ENCODE measurements around the gene NANS.
"Not testable (repeated sequence)": the region's sequence is repeated elsewhere in the genome, so short reads cannot be mapped to it uniquely, and the experiment has no call there.

The NANS gene

DNA sequence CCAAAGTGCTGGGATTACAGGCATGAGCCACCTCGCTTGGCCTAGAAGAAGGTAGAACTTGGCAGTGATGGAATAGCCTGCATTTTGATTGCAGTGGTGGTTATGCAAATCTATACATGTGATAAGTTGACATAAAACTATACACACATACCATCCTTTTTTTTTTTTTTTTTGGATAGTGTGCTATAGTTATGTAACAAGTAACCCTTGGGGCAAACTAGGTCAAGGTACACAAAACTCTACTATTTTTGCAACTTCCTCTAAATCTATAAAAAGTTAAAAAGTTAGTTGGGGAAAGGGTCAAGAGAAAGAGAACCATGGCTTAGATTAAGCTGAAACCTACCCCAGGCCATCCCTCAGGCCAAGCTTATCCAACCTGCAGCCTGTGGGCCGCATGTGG is 51.4 kb downstream of the NANS start:
- no peak for TF ChIP-seq POLR2AphosphoS5 (IDR thresholded peaks at IDR 0.05; ENCODE audit: borderline replicate concordance, low read depth, low read length)
- TF ChIP-seq EZH2 (IDR thresholded peaks at IDR 0.05): no peak
- H3K4me3 ChIP-seq: no peak overlapping the region
- no peak overlapping the region for H3K9ac ChIP-seq (ENCODE audit: insufficient read length)
- no peak overlapping the region for H3K27ac ChIP-seq
- H3K9me3 ChIP-seq (ENCODE audit: low read depth, low read length): no peaks in the 10 kb centered on the region
- DNase-seq (ENCODE audit: low read depth, low spot score): no peak
- no peaks in the 10 kb centered on the region for H3K36me3 ChIP-seq (ENCODE audit: insufficient read depth, low read length)

DNA sequence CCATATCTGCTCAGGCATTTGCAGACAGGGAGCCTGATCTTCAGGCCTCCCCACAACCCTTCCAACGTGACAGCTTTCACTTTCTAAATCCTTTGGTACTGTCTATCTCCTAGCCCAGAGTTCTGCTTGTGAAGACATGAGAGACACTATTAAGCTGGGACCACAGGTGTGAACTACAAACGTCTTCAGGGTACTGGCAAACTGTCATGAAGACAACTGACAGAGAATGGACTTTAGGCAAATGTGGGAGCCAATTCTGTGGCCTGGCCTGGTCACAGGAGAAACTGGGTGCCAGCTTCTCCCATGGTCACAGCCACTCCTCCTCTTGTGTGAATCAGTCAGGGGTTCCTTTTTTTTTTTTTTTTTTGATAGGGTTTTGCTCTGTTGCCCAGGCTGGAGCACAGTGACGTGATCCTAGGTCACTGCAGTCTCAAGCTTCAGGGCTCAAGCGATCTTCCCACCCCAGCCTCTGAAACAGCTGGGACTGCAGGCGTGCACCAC is 52.0 kb downstream of the NANS start:
- Histone ChIP-seq H3K4me3 (no peak overlapping the region), H3K9ac (ENCODE audit: insufficient read length) (no peak overlapping the region), H3K9me3 (ENCODE audit: low read depth, low read length) (no peaks in the 10 kb centered on the region), H3K27ac (no peak overlapping the region), H3K36me3 (ENCODE audit: insufficient read depth, low read length) (no peaks in the 10 kb centered on the region)
- no peak for TF ChIP-seq POLR2AphosphoS5 (IDR thresholded peaks at IDR 0.05; ENCODE audit: borderline replicate concordance, low read depth, low read length)
- no peak for TF ChIP-seq FOXP2 (optimal IDR thresholded peaks at IDR 0.05; ENCODE audit: control extremely low read depth, extremely low read length, insufficient read depth)
- TF ChIP-seq EZH2 (IDR thresholded peaks at IDR 0.05): no peak
- no peak for DNase-seq (ENCODE audit: low read depth, low spot score)

DNA sequence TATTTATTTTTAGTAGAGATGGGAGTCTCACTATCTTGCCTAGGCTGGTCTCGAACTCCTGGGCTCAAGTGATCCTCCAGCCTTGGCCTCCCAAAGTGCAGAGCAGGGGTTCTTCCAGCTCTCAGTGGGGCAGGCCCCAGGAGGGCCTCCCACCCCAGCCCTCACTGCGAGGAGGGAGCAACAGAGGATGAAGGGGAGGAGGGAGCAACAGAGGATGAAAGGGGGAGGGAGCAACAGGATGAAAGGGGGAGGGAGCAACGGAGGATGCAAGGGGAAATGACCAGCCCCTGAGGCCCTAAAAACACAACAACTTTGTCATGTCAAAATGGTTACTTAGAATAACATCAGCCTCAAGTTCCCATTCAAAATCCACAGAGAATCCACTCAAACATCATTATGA is 52.5 kb downstream of the NANS start:
- H3K4me3 ChIP-seq: no peak overlapping the region
- no peak for TF ChIP-seq EZH2 (IDR thresholded peaks at IDR 0.05)
- TF ChIP-seq FOXP2 (optimal IDR thresholded peaks at IDR 0.05; ENCODE audit: control extremely low read depth, extremely low read length, insufficient read depth): no peak
- TF ChIP-seq POLR2AphosphoS5 (IDR thresholded peaks at IDR 0.05; ENCODE audit: borderline replicate concordance, low read depth, low read length): no peak
- H3K9ac ChIP-seq (ENCODE audit: insufficient read length): no peak overlapping the region
- H3K9me3 ChIP-seq (ENCODE audit: low read depth, low read length): no peaks in the 10 kb centered on the region
- DNase-seq (ENCODE audit: low read depth, low spot score): no peak
- H3K27ac ChIP-seq: no peak overlapping the region
- H3K36me3 ChIP-seq (ENCODE audit: insufficient read depth, low read length): no peaks in the 10 kb centered on the region

DNA sequence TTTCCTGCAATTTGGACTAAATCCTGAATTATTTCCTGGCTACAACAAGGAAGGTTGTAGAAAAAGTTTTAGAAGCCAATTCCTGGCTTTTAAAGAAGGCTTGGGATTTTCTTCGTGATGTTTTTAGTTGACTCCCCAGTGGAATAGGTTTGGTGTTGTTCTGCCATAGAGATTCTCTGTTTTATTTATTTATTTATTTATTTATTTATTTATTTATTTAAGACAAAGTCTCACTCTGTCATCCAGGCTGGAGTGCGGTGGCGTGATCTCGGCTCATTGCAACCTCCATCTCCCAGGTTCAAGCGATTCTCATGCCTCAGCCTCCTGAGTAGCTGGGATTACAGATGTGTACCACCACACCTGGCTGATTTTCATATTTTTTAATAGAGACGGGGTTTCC is 60.6 kb downstream of the NANS start:
- H3K4me3 ChIP-seq; H3K9me3 ChIP-seq (ENCODE audit: low read depth, low read length); H3K27ac ChIP-seq; DNase-seq (ENCODE audit: low read depth, low spot score); H3K36me3 ChIP-seq (ENCODE audit: insufficient read depth, low read length); H3K9ac ChIP-seq (ENCODE audit: insufficient read length): not testable (repeated sequence)

DNA sequence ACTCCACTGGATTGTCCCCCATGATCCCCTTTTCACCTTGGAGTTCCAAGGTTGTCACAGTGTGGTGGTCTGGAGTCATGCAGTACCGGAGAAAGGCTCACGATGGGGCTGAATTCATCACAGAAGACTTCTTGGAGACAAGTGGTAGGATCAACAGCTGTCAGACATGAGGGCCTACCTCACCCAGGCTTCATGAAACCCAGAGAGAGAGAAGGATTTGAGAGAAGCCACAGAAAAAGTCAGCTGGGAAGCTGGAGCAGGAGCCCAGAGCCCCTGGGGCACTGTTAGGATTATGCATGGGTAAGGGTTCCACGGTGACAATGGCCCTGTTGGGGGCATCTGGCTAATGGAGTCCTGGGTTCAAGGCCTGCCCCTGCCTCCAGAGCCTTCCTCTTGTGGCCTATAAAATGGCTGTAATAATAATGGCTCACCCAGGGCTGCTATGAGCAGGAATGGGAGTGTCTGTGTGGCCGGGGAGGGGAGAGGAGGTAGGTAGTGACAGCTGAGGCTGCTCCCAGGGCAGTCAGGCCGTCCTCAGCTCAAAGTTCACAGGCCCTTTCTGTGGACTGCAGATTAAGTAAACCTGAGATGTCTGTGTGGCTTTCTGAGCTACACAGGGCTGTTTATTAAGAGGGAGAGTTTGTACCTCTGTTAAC is 61.6 kb downstream of the NANS start:
- H3K27ac ChIP-seq: no peak overlapping the region

DNA sequence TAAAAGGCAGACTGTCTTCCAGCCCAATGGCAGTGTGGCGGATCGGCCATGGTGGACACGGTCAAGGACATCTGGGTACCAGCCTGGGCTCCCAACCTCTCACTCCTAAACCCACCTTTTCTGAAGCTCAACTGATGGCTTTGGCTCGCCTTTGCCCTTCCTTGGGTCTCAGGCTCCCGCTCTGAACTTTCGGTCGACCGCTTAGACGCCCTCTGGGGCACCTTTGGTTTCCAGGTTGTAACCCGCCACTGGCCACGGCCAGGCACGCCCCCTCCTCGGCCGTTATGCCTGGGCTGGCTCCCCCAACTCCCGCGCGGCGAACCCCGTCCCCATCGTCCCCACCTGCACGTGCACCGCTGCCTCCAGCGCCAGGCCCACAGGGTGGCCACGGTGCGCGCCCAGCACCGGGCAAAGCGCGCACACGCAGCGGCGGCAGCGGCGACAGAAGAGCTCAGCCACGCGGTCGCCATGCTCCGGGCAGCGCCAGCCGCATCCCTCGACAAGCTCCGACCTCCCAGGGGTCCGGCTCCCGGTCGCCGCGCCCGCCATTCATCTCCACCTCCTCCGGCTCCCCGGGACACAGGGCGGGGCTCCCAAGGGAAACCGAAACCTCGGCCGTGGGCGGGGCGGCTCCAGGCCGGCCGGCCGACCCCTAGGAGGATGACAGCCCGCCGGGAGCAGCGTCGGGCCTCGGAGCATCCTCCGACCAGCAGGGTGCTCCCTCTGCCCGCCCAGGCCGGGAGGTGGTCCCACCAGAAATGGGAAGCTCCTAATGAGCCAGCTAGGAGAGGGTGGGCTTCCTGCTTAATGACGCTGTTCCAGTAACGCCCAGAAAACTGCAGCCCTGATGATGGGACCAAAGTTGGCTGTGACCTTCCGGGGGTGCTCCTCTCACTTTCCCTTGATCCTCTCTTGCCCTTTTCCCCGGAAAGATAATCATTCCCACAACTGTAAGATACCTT is 62.4 kb downstream of the NANS start, which contains the start of gene TRIM14:
TSS of gene TRIM14 (minus strand) at position 583 of the 962 bp plus-strand sequence. CDS start at position 549, 34 bp downstream.
- H3K27ac ChIP-seq: no peak within 1 kb of the TSS
- H3K9ac ChIP-seq (ENCODE audit: insufficient read length): no peak within 1 kb of the TSS
- no peaks in the 10 kb centered on the region for H3K9me3 ChIP-seq (ENCODE audit: low read depth, low read length)
- no peak for DNase-seq (ENCODE audit: low read depth, low spot score)
- no peak for TF ChIP-seq EZH2 (IDR thresholded peaks at IDR 0.05)
- TF ChIP-seq FOXP2 (optimal IDR thresholded peaks at IDR 0.05; ENCODE audit: control extremely low read depth, extremely low read length, insufficient read depth): no peak
- TF ChIP-seq POLR2AphosphoS5 (IDR thresholded peaks at IDR 0.05; ENCODE audit: borderline replicate concordance, low read depth, low read length): 0 out of 2 replicates have a peak, but pooled peaks have one; percentile 24
- H3K36me3 ChIP-seq (ENCODE audit: insufficient read depth, low read length): no peaks in the 10 kb centered on the region
- no peak within 1 kb of the TSS for H3K4me3 ChIP-seq

More for the DNA sequence above, 61.6 kb downstream of the NANS start:
- TF ChIP-seq FOXP2 (optimal IDR thresholded peaks at IDR 0.05; ENCODE audit: control extremely low read depth, extremely low read length, insufficient read depth) (no peak), POLR2AphosphoS5 (IDR thresholded peaks at IDR 0.05; ENCODE audit: borderline replicate concordance, low read depth, low read length) (no peak), EZH2 (IDR thresholded peaks at IDR 0.05) (no peak)
- Histone ChIP-seq H3K4me3 (no peak overlapping the region), H3K36me3 (ENCODE audit: insufficient read depth, low read length) (no peaks in the 10 kb centered on the region), H3K9me3 (ENCODE audit: low read depth, low read length) (no peaks in the 10 kb centered on the region), H3K9ac (ENCODE audit: insufficient read length) (no peak overlapping the region)
- no peak for DNase-seq (ENCODE audit: low read depth, low spot score)

DNA sequence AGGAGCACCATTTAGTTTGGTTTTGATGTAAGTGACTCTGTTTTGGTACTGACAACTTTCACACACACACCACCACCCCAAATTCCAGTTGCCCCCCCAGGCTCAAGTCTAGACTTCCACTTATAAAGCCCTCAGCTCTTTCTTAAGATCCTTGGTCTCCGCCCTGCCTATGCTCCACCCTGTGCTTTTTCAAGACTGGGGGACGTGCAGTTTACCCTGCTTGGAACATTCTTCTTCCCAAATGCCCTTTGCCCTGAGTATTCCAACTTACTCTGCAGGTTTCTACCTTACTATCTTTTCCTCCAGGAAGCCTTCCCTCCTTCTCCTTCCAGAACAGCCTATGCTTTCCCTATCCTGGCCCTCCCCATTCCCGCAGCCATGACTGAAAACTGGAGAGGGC is 63.9 kb downstream of the NANS start:
- no peak for TF ChIP-seq FOXP2 (optimal IDR thresholded peaks at IDR 0.05; ENCODE audit: control extremely low read depth, extremely low read length, insufficient read depth)
- TF ChIP-seq POLR2AphosphoS5 (IDR thresholded peaks at IDR 0.05; ENCODE audit: borderline replicate concordance, low read depth, low read length): no peak
- no peak for DNase-seq (ENCODE audit: low read depth, low spot score)
- no peak overlapping the region for H3K27ac ChIP-seq

DNA sequence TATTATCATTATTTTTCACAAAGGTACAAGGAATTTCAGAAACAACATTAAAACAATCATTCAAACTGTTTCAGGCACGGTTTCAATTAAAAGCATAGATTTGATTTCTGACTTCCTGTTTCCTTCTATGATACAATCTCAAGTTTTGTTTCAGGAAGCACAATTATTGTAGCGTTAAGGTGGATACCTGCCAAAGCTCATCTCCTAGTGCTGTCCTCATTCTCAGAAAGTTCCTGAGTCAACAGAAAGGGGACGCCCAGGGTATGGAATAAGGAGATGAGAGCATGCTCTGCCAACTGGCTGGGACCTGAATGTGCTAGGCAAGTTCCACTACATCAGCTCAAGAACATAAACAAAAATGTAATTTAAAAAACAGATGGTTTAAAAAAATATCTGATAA is 64.5 kb downstream of the NANS start:
- DNase-seq (ENCODE audit: low read depth, low spot score): no peak
- TF ChIP-seq EZH2 (IDR thresholded peaks at IDR 0.05) (no peak), FOXP2 (optimal IDR thresholded peaks at IDR 0.05; ENCODE audit: control extremely low read depth, extremely low read length, insufficient read depth) (no peak), POLR2AphosphoS5 (IDR thresholded peaks at IDR 0.05; ENCODE audit: borderline replicate concordance, low read depth, low read length) (no peak)
- no peak overlapping the region for H3K27ac ChIP-seq
- H3K4me3 ChIP-seq: no peak overlapping the region
- H3K9ac ChIP-seq (ENCODE audit: insufficient read length): no peak overlapping the region
- no peaks in the 10 kb centered on the region for H3K9me3 ChIP-seq (ENCODE audit: low read depth, low read length)
- no peaks in the 10 kb centered on the region for H3K36me3 ChIP-seq (ENCODE audit: insufficient read depth, low read length)

More for the DNA sequence above, 63.9 kb downstream of the NANS start:
- no peak overlapping the region for H3K4me3 ChIP-seq
- H3K9me3 ChIP-seq (ENCODE audit: low read depth, low read length): no peaks in the 10 kb centered on the region
- no peak overlapping the region for H3K9ac ChIP-seq (ENCODE audit: insufficient read length)
- H3K36me3 ChIP-seq (ENCODE audit: insufficient read depth, low read length): no peaks in the 10 kb centered on the region

DNA sequence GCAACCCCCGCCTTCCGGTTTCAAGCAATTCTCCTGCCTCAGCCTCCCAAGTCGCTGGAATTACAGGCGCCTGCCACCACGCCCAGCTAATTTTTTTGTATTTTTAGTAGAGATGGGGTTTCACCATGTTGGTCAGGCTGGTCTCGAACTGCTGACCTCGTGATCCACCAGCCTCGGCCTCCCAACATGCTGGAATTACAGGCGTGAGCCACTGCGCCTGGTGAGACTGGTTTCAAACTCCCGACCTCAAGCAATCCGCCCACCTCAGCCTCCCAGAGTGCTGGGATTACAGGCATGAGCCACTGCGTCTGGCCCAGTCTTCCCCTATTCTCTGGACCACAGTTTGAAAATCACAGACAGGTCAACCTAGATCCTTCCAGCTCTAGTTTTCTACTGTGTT is 67.6 kb downstream of the NANS start:
- H3K9me3 ChIP-seq (ENCODE audit: low read depth, low read length); H3K9ac ChIP-seq (ENCODE audit: insufficient read length); H3K4me3 ChIP-seq; DNase-seq (ENCODE audit: low read depth, low spot score); H3K36me3 ChIP-seq (ENCODE audit: insufficient read depth, low read length); H3K27ac ChIP-seq: not testable (repeated sequence)
